ENCODE results near the gene NFATC4. TPM values are rescaled to one million over a fixed set of nuclear protein-coding genes. Genes with fewer than 3 reads are reported as not detected.
A peak's percentile ranks its signal among the peaks of the same experiment; 100 is the strongest.

NFATC4 gene
- total and polyA plus RNA-seq, 8 donors = 3.3 to 97.9 (median 12.7) TPM

DNA sequence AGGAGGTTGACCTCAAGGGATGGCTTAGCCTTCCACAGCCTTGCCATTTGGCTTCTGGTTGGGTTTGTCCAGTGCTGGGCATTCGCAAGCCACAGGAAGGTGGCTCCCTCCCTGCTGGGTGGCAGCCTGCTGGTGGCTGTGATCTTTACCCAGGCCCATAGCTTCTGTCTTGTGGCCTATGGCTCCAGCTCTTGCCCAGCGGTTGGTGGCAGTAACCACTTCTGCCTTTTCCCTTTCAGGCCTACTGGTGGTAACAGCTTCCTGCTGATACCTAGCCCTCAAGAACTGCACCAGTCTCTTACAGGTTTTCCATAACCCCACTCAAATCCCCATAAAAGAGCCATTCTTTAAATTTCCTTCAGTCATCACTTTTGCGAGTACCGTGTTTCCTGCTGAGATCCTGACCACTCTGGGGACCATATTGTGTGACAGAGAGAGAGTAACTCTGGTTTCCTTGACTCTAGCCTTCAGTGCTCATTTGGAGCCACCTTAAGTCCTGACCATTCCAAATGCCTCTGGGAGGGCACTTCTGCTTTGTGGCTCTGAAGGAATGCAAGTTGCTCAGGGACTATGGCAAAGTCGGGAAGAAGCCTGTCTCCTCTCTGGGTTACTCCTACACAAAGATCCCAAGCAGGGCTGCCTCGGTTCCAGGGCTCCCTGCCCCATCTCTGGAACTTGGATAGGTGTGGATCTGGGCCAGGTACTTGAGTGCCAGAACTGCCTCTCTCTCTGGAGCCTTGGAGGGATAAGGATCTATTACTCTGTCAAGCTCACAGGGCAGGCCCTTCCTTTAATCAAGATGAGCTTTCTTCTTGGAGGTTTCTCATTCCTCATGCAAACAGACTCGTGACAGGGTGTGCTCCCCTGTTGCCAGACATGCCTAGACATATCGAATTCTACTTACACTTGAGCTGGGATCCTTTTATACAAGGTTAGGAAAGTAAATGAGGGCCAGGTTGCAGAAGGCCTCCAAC is 27.9 kb downstream of the NFATC4 start:
- no peak for DNase-seq
- Histone ChIP-seq H3K4me3 (no peak overlapping the region), H3K27ac (no peak overlapping the region), H3K4me1 (peaks cover 0 to 11% (median 5%) of the 10 kb centered on the region in 3 donors), H3K27me3 (no peaks in the 10 kb centered on the region), H3K36me3 (no peaks in the 10 kb centered on the region), H3K9me3 (no peaks in the 10 kb centered on the region)
- 75 to 76% methylated on average over 8 of the region's 8 CpGs for WGBS, 2 donors
- intact Hi-C loops (cut with DNase I) = no loop called here
- ATAC-seq = no peak
- no peak for FAIRE-seq
- TF ChIP-seq, protein P1, sequence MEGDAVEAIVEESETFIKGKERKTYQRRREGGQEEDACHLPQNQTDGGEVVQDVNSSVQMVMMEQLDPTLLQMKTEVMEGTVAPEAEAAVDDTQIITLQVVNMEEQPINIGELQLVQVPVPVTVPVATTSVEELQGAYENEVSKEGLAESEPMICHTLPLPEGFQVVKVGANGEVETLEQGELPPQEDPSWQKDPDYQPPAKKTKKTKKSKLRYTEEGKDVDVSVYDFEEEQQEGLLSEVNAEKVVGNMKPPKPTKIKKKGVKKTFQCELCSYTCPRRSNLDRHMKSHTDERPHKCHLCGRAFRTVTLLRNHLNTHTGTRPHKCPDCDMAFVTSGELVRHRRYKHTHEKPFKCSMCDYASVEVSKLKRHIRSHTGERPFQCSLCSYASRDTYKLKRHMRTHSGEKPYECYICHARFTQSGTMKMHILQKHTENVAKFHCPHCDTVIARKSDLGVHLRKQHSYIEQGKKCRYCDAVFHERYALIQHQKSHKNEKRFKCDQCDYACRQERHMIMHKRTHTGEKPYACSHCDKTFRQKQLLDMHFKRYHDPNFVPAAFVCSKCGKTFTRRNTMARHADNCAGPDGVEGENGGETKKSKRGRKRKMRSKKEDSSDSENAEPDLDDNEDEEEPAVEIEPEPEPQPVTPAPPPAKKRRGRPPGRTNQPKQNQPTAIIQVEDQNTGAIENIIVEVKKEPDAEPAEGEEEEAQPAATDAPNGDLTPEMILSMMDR (IDR thresholded peaks at IDR 0.05) = no peak

DNA sequence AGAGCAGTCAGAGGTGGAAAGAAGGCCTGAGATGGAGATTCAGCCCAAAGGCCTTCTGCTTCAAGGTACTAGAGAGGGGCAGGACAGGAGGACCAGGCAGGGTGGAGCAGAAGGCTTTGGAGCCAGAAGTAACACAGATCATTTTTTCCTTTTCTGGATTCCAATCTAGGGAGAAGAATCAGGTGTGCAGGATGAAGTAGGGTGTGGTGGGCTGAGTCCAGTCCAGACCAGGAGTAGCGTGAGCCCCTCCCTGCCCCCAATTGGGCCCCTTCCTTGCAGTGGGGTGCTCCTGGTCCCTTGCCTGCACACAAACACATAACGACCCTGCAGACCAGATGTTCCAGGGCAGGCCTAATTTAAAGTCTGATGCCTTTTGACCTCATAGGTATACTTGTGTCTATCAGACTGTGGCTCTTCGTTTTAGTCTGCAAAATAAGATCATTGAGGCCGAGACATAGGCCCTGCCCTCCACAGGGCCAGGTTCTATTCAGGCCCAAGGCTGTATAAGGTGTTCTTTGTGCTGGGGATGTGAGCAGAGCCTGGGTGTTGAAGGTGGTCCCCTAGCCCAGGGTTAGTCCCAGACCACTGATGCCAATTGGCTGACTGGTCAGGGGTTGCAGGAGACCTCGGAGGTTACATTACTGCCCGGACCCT is 29.8 kb downstream of the NFATC4 start:
- DNase-seq (no peak), FAIRE-seq (no peak), ATAC-seq (no peak)
- Histone ChIP-seq H3K36me3 (no peaks in the 10 kb centered on the region), H3K4me3 (no peak overlapping the region), H3K4me1 (peaks cover 0 to 16% (median 8%) of the 10 kb centered on the region in 3 donors), H3K27me3 (no peaks in the 10 kb centered on the region), H3K27ac (no peak overlapping the region), H3K9me3 (no peaks in the 10 kb centered on the region)
- TF ChIP-seq, protein P1 (IDR thresholded peaks at IDR 0.05) = no peak
- 73 to 81% methylated on average over 6 of the region's 6 CpGs for WGBS, 2 donors
- intact Hi-C loops (cut with DNase I) = no loop called here

DNA sequence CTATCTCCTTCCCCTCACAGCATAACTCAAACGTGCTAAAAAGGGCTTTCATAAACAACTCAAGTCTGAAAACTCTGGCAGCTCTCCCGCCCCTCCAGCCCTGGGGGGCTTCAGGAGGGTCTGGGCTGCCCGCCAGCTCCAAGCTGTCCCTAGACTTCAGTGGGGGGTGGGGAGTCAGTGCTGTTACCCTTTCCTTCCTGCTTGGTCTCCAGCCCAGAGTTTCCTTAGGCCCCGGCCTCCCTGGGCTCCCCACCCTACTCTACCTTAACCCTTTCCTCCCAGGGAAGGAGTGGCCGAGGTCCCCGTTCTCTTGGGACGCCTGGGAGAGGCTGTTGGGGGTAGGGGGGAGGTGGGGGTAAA is 30.3 kb downstream of the NFATC4 start:
- peaks cover 0 to 21% (median 13%) of the 10 kb centered on the region in 3 donors for H3K4me1 ChIP-seq
- no peaks in the 10 kb centered on the region for H3K36me3 ChIP-seq
- DNase-seq (no peak), FAIRE-seq (no peak), ATAC-seq (peak; percentile 26 to 47 (median 37))
- WGBS, 2 donors = 49 to 57% methylated on average over 7 of the region's 7 CpGs
- H3K9me3 ChIP-seq = no peaks in the 10 kb centered on the region
- TF ChIP-seq, protein P1 (IDR thresholded peaks at IDR 0.05) = no peak
- intact Hi-C loops (cut with DNase I) = no loop called here
- peak overlapping the region in 2 of 4 donors; percentile 63 to 80 for H3K4me3 ChIP-seq
- peak overlapping the region in 1 of 4 donors; percentile 41 for H3K27ac ChIP-seq
- no peaks in the 10 kb centered on the region for H3K27me3 ChIP-seq

DNA sequence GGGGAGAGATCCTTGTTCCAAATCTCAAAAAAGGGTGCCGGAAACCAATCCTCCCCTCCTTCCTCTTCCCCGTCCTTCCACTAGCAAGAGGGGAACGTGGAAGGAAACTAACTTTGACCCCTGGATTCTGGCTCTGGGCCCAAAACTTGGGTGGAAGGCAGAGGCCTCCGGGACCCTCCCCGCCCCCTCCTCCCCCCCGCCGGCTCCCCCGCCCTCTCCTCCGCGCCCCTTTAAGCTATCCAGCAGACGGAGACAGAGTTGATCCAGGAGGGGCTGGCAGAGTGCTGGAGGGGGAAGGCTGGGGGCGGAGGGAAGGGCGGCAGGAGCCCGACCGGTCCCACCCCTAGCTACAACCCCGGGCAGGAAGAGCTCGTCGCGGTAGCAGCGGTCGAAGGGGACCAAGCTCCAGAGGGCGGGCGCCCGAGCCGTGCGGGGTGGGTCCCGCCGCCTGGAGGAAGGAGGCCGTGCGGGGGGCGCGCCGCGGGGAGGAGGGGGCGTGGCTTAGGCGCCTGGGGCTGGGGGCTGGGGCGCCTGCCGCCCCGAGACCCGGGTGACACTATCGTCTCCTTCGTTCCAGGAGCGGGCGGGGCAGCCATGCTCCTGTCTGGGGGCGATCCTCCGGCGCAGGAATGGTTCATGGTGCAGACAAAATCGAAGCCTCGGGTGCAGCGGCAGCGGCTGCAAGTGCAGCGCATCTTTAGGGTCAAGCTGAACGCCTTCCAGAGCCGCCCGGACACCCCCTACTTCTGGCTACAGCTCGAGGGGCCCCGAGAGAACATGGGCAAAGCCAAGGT is 30.9 kb downstream of the NFATC4 start, which contains the start of gene NYNRIN:
TSS of gene NYNRIN (plus strand) at position 351 of the 794 bp plus-strand sequence. CDS start at position 595, 244 bp downstream.
- WGBS, 2 donors = 5 to 7% methylated on average over 23 to 55 of the region's 57 CpGs
- intact Hi-C loops (cut with DNase I) = no loop called here
- FAIRE-seq (no peak), DNase-seq (peak in 4 of 6 donors; percentile 27 to 79 (median 52)), ATAC-seq (peak; percentile 72 to 82 (median 80))
- TF ChIP-seq, protein P1 (IDR thresholded peaks at IDR 0.05) = no peak
- H3K36me3 ChIP-seq = no peaks in the 10 kb centered on the region
- no peaks in the 10 kb centered on the region for H3K27me3 ChIP-seq
- peaks cover 0 to 21% (median 13%) of the 10 kb centered on the region in 3 donors for H3K4me1 ChIP-seq
- H3K4me3 ChIP-seq = peak within 1 kb of the TSS; percentile 29 to 80 (median 57)
- no peaks in the 10 kb centered on the region for H3K9me3 ChIP-seq
- H3K27ac ChIP-seq = peak within 1 kb of the TSS in 3 of 4 donors; percentile 39 to 58 (median 41)

Measured in pancreas (tissue), 10 donors.